Epithelial cell of proximal tubule (primary cell): ENCODE data around the gene KCTD15. TPM values are rescaled to one million over a fixed set of nuclear protein-coding genes. Genes with fewer than 3 reads are reported as not detected.

Source experiments
- DNase-seq: peaks from one replicate; pipeline ENCODE4 v3.0.0-alpha.2; 2011; ENCODE audit warnings: low read depth
- H3K4me3 ChIP-seq: 2 replicates; pipeline ENCODE4 v1.5.1; 2011; ENCODE audit warnings: low read depth, mild to moderate bottlenecking, low read length
- CTCF ChIP-seq: conservative IDR thresholded peaks from 2 replicates; pipeline ENCODE4 v1.5.1; 2012; ENCODE audit warnings: low read depth, mild to moderate bottlenecking, low read length
- total RNA-seq: library from RNA; depleted of rRNA; stranded (reverse); fragments of >200 nt; gene quantifications from 2 replicates; pipeline ENCODE4 v1.2.3, GENCODE V29; 2015

KCTD15 gene
- total RNA-seq, 1 donor from 2014 or later: 22.4 TPM

GRCh38 chr19:33771384-33772101 lies 25.1 kb upstream of the KCTD15 start:
- no peak overlapping the region for H3K4me3 ChIP-seq
- no peak for DNase-seq
- TF ChIP-seq CTCF: peak; percentile 85

GRCh38 chr19:33772102-33772857 lies 24.4 kb upstream of the KCTD15 start:
- DNase-seq: no peak
- no peak for TF ChIP-seq CTCF
- no peak overlapping the region for H3K4me3 ChIP-seq

GRCh38 chr19:33772858-33773180 lies 23.9 kb upstream of the KCTD15 start:
- DNase-seq: no peak
- H3K4me3 ChIP-seq: no peak overlapping the region
- no peak for TF ChIP-seq CTCF

GRCh38 chr19:33773704-33774624 lies 22.7 kb upstream of the KCTD15 start:
- H3K4me3 ChIP-seq: no peak overlapping the region
- TF ChIP-seq CTCF: no peak
- DNase-seq: no peak

GRCh38 chr19:33774751-33775150 lies 21.9 kb upstream of the KCTD15 start:
- H3K4me3 ChIP-seq: no peak overlapping the region
- DNase-seq: no peak
- TF ChIP-seq CTCF: no peak

GRCh38 chr19:33775731-33776487 lies 20.8 kb upstream of the KCTD15 start:
- TF ChIP-seq CTCF: no peak
- DNase-seq: no peak
- no peak overlapping the region for H3K4me3 ChIP-seq
